DMS 273 (cell line): Measurements from ENCODE around the gene C10orf90.

Experiments used
- DNase-seq: peaks from one replicate; lab custom pipeline; 2025; ENCODE audit not compliant: unreplicated experiment; lab: John Stamatoyannopoulos, UW

The C10orf90 gene

GRCh38 chr10:126432507-126432906 is 238.0 kb downstream of the C10orf90 start:
- DNase-seq, result no peak

GRCh38 chr10:126431816-126432215 is 238.7 kb downstream of the C10orf90 start:
- no peak for DNase-seq

- DNase-seq, result no peak
These were observed 240.0 kb downstream of the C10orf90 start for GRCh38 chr10:126430512-126430911.

GRCh38 chr10:126429275-126429674 is 241.2 kb downstream of the C10orf90 start:
- no peak for DNase-seq

GRCh38 chr10:126425489-126426065 is 244.9 kb downstream of the C10orf90 start:
- no peak for DNase-seq

GRCh38 chr10:126425032-126425431 is 245.5 kb downstream of the C10orf90 start:
- DNase-seq, result no peak

GRCh38 chr10:126423732-126424491 is 246.6 kb downstream of the C10orf90 start:
- no peak for DNase-seq

GRCh38 chr10:126422567-126422966 is 247.9 kb downstream of the C10orf90 start:
- no peak for DNase-seq

GRCh38 chr10:126421756-126422256 is 248.7 kb downstream of the C10orf90 start:
- DNase-seq, result no peak

- DNase-seq, result no peak
These were observed 249.8 kb downstream of the C10orf90 start for GRCh38 chr10:126420567-126421300.

GRCh38 chr10:126417220-126417825 is 253.2 kb downstream of the C10orf90 start:
- DNase-seq, result no peak

- no peak for DNase-seq
These were observed 260.7 kb downstream of the C10orf90 start for GRCh38 chr10:126409821-126410220.

- no peak for DNase-seq
These were observed 261.4 kb downstream of the C10orf90 start for GRCh38 chr10:126408953-126409641.

- no peak for DNase-seq
These were observed 262.7 kb downstream of the C10orf90 start for GRCh38 chr10:126407831-126408230.

GRCh38 chr10:126405239-126405775 is 265.2 kb downstream of the C10orf90 start:
- no peak for DNase-seq

GRCh38 chr10:126402721-126403695 is 267.5 kb downstream of the C10orf90 start:
- no peak for DNase-seq

GRCh38 chr10:126400641-126401040 is 269.9 kb downstream of the C10orf90 start:
- DNase-seq, result no peak

GRCh38 chr10:126398924-126399323 is 271.6 kb downstream of the C10orf90 start:
- no peak for DNase-seq

GRCh38 chr10:126398383-126398743 is 272.1 kb downstream of the C10orf90 start:
- DNase-seq, result no peak
